GM21515 (cell line): Measurements from ENCODE around the gene SELENOO.

ENCODE experiments used
- ATAC-seq: cut with Tn5 transposase; IDR thresholded peaks from one replicate; pipeline ENCODE4 v1.9.1; 2021; ENCODE audit not compliant: unreplicated experiment

SELENOO gene

DNA sequence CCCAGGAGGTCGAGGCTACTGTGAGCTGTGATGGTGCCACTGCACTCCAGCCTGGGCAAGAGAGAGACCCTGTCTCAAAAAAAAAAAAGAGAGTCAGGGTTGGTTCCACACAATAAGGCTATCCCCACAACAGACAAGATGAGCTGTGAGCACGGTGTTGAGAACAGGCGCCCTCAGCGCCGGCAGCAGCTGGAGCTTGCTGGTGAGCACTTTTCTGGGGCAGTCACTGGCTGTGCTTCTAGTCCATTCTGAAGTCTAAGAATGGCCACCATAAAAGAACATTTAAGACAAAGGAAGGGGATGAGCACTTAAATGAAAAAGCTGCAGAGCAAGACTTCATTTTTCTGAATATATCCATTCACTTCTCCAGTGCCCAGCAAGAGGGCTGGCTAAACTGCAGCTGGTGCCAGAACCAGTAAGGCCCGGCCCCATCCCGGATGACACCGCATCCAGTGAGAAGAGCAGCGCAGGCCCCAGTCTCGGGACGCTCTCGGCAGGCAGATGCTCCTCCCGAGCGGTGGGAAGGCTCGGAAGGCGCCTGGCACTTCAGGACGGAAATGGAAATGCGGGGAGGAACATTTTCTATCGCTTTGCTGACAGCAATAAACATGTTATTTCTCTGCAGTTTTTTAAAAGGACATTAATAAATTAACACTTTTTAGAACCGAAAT is 31.8 kb downstream of the SELENOO start:
- ATAC-seq, result no peak

DNA sequence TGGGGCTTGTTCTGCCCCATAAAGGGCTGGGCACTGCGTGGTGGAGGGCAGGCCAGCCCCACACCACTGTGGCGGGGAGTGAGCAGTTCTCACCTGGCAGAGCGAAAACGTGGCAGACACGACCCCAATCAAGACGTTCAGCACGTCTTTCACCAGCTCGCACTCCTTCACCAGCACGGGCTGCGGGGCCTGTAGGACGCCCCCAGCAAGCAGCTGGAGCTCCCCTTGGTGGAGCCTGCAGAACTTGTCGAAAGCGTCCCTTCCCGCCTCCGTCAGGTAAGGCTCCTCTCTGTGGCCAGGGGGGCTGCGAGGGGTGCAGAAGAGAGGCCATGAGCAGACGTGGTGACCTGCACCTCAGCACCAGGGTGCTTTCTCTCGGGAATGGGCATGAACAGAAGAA is 32.4 kb downstream of the SELENOO start:
- ATAC-seq, result no peak

DNA sequence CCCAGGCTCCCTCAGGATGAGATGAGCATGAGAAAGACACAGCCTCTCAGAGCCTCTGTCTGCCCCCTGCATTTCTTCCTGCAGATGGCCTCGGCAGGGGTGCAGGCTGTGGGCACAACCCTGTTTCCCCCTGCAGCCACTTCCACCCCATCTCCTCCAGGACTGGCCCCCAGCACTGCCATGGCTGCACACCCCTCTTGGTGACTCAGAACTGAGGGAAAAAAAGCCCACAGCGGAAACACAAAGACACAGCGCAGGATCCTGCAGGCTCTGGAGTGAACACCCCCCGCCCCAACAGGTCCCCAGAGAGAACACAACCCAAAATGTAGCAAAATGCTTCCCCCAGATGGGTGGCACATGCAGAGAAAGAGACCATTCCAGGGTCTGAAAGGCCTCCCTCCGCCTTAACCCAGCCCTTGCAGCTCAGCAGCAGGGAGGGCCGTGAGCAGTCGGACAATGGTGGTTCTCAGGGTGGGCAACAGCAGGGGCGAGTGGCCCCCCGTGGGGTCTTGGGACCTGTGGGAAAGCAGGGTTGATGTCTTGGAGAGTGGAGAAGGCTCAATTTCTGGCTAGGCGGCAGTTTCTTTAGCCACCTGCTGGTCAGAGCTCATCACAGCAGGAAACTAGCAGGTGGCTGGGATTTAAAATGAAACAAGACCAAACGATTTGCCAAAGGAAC is 36.1 kb downstream of the SELENOO start:
- no peak for ATAC-seq

DNA sequence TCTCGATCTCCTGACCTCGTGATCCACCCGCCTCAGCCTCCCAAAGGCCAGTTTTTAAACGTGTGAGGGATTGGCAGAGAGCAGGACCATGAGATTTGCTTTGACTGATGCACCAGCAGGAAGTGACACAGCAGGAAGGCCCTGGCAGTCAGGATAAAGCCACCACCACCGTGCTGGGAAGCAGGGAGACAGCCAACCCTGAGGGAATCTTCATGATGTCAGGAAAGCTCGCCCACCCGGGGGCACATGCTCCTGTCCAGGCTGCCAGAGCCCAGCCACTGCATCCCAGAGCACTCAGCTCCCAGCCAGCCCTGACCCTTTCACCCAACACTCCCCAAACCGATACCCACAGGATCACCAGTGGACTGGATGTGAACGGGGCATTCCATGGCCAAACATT is 37.9 kb downstream of the SELENOO start:
- no peak for ATAC-seq

DNA sequence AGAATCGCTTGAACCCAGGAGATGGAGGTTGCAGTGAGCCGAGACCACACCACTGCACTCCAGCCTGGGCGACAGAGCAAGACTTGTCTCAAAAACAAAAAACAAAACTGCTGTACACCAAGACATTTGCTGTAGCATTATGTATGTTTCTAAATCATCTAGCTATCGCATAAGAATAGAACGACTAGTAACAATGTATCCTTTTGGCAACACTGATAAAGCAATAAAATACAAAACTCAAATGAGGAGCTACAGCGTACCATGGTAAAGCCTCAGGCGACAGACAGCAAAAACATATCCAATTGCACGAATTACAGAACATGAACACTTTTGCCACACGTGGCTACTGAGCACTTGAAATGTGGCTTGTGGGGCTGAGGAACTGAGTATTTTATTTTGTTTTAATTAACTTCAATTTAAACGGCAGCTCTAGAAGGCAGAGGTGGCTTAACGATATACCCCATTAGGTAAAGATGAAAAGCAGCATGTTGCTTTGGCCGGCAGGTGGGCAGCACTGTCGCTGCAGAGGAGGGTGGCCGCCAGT is 41.7 kb downstream of the SELENOO start:
- ATAC-seq, result no peak

DNA sequence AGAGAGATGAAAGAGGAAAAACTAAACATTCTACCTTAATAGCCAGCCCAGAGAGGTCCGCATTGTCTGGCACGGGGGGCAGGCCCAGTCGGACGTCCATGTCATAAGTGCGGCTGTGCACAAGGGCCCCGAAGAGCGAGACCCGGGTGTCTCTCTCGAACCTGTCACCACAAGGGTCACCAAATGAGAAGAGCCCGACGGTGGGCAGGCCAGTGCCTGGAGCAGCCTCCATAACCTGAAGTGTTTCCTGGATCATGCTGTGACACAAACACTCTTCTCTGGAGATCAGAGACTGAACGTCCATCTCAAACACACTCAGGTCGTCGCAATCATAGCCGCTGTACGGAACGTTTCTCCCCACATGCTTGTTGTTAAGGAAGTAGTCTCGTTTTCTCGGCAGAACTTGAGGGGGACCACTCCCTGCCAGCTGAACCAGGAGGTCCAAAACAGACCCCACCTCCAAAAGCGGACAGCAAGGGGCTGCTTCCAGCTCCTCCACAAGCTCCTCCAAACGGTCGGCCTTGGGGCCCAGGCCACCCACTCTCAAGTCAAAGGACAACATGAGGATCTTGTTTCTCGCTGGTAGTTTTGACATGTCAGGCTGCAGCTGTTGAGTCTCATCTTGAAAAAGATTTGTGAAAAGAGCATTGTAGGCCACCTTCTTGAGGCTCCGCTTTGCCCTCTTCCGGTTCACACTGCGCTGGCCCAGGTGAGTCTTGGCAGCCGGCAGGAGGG is 43.0 kb downstream of the SELENOO start:
- ATAC-seq, result no peak

DNA sequence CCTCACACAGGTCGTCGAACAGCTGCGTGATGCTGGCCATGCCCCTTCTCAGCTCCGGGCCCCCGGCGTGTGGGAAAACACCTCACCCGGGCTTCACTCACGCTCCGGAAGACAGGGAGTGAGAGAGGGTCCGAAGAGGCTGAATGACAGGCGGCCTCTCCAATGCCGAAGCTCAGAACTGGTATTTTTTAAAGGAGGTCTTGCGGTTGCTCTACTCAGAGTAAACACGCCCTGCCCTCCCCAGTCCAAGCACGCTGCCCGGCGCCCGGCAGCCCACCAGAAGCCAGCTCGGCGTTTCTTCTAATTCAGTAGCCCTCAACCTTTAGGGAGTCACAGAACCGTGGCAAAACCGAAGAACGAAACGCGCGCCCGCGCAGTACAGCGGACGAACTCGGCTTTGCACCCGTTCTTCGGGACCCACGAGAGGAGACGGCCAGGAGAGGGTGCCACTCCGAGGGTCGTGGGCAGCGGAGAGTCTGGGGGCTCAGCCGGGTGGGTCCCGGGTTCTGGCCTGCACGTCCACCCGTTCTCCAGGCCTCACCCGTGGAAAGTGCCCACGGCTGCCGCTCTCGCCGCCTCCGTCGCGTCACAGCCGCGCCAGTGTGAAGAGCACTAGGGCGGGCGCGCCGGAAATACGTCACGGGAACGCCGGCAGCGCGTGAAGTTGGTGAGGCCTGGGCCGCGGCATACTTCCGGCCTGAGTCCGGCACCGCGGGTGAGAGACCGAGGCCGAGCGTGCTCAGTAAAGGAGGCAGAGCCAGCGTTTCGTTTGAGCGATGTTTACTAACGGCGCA is 43.8 kb downstream of the SELENOO start, which contains the start of gene TUBGCP6:
Gene TUBGCP6 (minus strand): TSS at position 604 of the 794 bp plus-strand sequence. CDS start 564 bp downstream, at position 40.
- peak; percentile 64 for ATAC-seq

DNA sequence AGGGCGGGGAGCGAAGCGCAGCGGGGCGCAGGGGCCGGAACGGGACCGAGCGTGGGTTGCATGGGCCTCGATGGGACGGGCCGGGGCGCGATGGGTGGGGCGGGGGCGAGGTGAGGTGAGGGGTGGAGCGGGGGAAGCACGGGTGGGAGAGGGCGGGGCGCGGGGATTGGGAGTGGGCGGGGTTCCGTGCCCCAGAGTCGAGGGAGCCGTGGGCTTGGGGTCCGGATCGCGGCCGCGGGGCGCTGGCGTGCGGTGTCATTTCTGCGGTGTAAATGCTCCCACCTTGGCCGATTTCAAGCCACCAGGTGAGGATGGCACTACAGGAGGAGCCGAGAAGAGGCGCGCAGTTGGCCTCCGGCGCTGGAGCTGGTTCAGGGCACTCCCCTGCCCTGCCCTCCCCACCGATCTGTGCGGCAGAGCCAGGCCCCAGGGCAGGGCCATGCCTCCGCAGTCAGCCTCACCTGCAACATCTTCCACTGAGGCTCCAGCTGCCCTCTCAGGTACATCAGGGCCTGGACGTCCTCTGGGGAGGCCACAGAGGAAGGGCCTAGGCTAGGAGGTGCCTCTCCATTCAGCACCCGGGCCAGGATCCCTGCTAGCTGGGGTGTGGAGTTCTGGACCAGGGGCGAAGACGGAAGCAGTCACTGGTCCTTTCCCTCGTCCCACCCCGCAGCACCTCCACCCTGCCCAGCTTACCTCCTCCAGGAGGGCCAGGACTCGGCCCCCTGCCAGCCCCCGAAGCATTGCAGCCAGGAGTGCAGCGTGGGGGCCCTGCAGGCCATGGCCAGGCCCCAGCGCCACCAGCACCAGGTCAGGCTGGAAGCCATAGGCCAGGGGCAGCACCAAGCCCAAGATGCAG is 44.6 kb downstream of the SELENOO start:
- no peak for ATAC-seq

DNA sequence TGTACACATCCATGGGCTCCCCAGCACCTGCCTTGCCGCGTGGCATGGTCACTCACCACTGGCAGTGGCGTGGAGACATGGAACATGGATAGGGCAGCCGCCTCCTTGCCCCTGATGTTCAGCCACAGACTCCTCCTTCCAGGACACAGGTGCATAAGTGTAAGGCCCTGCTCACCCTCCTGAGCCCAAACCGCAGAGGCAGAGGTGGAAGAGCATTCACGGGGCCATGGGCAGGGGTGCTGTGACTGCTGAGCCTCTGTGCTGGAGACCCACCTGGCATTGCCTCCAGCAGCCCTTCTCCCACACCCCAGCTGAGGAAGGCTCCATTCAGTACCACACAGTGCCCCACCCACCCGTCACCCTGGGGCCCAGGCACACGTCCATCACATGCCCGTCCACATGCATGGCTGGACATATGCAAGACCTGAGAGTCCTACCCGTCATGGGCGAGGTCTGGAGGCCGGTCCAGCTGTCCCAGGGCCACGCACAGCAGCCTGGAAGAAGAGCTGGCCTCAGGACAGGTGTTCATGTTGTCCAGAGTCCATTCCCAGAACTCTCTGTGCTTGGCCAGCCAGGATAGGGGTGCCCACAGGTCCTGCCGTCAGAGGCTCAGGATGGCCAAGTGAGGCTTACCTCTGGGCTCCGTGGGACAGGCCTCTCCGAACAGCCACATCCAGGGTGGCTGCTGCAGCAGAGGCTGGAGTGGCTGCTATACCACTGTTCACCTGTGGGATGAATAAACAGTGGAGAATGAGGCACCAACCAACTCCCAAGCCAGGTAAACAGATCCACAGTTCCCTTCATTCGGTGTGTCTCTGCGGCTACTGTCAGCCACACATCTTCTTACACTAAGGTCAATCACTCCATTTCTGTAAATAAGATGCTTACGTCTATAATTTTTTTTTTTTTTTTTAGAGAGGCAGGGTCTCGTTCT is 45.7 kb downstream of the SELENOO start:
- no peak for ATAC-seq

DNA sequence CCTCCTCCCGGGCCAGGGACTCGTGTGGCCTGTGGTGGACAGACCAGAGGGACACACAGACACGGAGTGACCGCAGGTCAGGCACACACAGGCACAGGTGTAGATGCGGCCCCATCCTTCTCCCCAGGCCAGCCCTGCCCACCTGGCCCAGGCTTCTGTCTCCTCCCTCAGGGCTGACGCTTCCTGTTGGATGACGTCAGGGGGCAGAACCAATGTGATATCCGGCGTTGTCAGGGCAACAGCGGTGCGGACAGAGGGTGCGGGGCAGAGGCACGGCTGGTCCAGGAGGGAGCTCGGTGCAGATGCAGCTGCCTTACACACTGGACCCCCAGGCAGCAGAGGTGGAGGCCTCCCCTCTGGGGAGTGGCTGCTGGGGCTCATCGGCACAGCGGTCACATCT is 46.9 kb downstream of the SELENOO start:
- no peak for ATAC-seq

DNA sequence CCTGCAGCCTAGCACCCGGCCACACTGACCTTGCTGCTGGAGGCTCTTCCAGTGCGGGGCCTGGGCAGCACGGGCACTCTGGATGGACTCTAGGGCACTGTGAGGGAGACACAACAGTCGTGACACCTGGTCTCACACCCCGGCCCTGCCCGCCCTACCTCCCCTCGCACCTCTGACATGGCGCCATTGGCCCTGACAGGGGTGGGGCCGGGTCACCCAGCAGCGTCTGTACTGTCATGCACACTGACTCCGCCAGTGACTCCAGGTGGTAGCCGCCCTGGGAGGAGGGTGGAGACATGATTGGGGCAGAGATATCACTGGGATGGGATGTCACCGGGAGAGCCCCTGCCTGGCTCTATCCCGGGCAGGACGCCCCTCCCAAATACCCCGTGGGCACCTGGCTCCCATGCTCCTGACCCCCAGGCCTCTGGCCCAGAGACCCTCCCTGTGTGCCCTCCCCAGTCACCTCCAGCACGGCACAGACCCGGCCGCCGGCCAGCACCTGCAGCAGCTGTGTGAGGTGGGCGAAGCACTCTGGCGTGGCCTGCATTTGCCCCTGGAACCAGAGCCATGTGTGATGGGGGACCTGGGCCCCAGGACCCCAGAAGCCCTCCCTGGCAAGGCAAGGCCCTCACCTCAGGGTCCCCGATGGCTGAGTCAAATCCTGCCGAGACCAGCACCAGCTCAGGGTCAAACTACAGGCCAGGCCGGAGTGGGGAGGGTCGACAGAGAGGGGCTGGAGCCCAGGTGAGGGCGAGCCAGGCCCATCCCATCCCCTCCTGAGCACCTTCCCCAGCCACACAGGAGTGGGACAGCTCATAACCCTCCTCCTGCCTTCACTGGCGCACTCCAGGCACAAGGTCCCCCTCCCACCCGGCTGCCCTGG is 47.6 kb downstream of the SELENOO start:
- no peak for ATAC-seq

DNA sequence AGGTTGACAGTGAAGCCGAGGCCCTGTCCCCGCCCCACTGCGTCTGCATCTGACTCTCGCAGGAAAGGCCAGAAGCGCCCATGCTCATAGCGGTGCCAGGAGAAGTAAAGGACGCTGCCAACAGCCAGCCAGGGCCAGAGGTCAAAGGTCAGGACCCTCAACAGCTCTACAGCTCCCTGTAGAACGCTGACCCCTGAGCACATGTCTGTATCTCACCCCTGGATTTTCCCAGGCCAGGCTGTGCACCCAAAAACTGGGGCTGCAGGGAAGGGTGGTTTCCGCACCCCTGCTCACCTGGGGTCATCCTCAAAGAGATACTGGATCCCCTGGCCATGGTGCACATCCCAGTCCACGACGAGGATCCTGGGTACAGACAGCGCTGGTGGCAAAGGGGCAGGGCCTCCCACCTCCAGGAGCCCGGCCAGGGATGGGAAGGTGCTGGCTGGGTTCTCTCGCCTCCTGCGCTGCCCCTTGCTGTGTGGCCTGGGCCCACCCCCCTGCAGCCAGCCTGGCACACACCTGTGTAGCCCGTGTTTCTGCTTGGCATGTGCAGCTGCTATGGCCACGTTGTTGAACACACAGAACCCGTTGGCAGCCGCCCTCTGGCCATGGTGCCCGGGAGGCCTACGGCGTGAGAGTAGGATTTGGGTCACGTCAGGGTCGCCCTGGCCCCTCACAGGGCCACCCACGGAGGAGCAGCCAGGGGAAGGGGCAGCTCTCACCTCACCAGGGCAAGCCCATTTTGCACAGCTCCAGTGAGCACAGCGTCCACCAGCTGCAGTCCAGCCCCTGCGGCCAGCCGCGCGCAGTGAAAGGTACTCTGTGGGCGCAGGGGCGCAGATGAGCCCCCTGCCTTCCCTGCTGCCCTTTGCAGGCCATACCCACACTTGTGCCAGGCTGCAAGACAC is 48.8 kb downstream of the SELENOO start:
- ATAC-seq, result no peak

DNA sequence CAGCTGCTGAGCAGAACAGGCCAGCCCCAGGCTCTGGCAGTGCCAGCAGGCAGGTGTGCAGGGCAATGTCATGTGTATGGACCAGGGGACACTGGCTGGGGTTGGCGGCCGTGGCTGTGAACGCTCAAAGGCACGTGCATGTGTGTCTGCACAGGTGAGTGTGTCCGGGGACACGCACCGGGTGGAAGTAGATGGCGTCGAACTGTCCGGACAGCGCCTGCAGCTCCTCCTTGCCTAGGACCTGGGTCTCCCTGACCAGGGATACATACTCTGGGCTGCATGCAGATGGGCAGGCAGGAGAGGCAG is 49.4 kb downstream of the SELENOO start:
- ATAC-seq, result no peak

DNA sequence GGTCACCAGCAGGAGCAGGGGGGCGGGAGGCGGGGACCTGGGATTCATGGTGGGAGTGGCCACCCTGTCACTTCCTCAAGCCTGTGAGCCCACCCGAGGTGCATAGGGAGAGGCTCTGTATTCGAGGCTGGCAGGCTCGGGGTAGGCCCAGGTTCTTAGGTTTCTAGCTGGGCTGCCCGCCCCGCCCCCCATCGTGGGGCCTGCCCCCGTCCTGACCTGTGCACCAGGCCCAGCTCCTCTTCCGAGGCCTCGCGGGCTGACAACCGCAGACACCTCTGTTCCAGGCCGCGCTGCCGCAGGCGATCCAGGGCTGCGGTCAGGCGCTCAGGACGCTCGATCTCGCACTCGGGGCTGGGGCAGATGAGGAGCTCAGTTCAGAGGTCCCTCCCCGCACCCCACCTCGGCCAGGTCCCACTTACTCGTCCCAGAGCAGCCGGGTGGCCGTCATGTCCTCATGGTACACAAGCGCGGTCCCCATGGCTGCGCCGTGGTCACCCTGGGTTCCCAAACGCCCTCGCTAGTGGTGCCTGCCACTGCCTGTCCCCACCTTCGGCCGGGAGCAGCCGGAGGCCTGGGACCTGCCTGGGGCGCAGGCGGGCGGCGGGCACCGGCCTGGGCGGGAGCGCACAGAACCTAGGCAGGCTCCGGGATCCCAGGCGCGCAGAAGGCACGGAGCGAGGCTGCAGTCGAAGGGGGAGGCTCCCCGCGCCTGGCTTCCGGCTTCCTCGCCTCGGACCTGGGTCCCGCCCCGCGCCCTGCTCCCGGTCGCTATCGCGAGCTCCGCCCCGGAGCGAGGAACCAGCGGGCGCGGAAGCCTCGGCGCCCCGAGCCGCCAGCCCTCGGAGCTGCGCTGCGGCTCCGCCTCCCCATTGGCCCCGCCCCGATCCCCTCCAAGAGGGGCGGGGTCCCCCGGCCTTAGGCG is 50.0 kb downstream of the SELENOO start, which contains the start of gene HDAC10:
Gene HDAC10 (minus strand): TSS at position 711 of the 922 bp plus-strand sequence. CDS start 233 bp downstream, at position 478.
- ATAC-seq, result no peak

DNA sequence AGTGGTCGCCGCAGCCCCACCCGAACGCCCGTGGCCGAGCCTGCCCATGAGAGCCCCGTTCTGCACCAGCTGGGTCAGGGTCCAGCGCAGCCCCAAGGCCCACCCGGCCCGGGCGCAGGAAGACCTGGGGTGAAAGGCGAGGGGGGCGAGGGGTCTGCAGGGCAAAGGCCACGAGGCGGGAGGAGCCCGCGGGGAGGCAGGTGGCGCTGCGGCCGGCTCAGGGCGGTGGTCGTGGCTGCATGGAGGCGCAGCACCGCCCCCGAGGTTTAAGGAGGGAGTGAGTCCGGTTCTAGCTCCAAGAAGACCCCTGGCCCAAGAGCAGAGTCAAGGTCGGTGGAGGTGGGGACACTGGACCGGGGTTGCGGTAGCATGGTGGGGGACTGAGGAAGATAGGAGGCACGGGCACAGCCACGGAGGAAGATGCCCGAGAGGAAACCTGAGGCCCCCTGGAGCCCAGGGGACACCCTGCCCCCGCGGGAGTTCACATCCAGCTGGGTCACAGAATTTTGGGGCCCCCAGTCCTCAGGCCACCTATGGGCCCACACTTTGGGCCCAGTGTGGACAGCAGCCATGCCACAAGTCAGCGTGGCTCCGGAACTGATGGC is 50.8 kb downstream of the SELENOO start:
- ATAC-seq, result no peak
